D341Med (cell line): ENCODE results near the gene KDM3A.
A peak's percentile ranks its signal among the peaks of the same experiment; 100 is the strongest.

ENCODE experiments used
- DNase-seq: peaks from one replicate; pipeline ENCODE4 v3.0.0; 2012; ENCODE audit warnings: low spot score

Gene KDM3A

GRCh38 chr2:86440631-86441391 lies at the start of gene KDM3A:
TSS of gene KDM3A (plus strand) at chr2:86441371. CDS start at chr2:86442048, 677 bp downstream.
- DNase-seq, result peak; percentile 94

DNA sequence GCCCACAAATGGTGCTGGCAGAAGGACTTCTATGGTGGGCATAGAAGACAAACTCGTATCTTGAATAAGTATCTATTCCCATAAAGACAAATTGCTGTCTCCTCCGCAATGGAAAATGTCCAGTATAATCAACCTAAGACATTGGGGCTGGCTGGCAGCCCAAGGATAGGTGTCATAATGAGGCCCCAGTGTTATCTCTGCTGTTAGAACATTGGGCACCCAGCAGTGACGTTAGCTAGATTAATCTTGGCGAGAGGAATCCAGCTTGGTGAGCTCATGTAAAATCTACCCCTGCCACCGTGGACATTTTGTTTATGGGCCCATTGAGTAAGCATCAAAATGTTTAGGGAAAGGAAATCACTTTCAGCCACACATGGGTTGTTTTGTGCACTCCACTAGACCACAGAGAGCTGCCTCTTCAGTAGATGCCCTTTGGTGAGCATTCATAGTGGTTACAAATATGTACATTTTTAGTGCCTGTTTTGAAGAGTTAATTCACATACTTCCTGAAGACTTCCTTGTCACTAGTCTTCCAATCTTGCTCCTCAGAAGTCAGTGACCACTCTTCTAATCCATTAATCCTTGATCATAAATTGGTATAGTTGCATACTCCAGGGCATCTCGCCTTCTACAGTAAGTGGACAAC lies 48.2 kb upstream of the KDM3A start:
- no peak for DNase-seq

DNA sequence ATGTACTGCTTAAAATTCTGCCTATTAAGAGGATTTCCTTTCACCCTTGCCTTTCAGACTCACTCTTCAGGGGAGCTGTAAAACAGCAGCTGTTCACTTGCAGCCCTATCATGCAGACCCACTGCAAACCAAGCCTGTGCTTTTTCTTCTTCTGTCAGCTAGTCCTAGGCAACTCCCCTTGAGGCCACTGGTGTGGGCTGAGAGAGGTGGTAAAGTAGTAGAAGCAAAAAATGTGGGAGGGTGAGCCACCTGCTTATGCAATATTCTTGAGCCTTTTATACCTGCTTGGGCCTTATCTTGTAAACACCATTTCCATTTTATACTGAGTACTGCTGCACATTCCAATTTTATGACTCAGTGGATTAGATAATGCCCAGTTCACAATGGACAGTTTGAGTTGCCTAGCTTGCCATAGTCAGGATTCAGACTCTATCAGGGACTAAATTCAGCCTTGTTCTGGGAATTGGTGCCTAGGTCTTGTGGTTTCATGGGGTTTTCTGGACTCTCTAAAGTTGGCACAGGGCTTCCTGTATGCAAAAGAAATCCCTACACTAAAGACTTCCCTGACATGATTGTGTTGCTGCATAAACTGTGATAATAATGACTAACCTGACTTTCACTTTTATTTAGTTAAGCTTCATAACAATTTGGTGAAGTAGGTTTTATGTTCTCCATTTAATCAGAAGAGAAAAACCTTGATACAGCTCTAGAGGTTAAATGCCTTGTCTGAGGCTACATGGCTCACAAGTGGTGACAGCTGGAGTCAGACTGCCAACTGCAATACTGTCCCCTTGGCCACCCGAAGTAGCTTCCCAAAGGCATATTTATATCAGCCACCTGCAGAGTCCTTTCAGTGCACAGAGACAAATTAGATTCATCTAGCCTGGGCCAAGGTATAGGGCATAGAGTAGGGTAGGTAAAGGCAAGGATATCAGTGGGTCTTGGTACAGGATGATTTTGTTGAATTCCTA lies 47.4 kb upstream of the KDM3A start:
- no peak for DNase-seq

- DNase-seq, result peak; percentile 67
These were observed 44.8 kb upstream of the KDM3A start for GRCh38 chr2:86396291-86396785.

DNA sequence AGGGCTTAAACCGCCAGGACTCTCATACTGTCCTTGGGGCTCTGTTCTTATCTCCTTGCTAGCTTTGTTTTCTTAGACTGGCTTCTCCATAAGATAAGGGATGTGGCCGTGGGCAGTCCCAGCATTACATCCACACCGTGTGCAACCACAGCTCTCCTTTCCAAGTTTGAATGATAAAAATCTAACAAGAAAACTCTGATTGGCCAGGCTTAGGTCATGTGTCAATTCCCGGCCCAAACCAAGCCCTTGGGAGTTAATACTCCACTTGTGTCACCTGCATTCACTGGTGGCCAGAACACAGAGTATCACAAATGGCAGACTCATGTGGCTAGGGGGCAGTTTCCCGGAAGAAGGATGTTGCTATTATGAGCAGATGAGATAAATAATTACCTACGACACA lies 43.2 kb upstream of the KDM3A start:
- no peak for DNase-seq

GRCh38 chr2:86398500-86399474 lies 42.4 kb upstream of the KDM3A start:
- DNase-seq, result no peak

- DNase-seq, result no peak
These were observed 40.9 kb upstream of the KDM3A start for GRCh38 chr2:86400321-86400720.

GRCh38 chr2:86410581-86410980 lies 30.6 kb upstream of the KDM3A start:
- DNase-seq, result no peak

- no peak for DNase-seq
These were observed 29.8 kb upstream of the KDM3A start for GRCh38 chr2:86411396-86411795.

DNA sequence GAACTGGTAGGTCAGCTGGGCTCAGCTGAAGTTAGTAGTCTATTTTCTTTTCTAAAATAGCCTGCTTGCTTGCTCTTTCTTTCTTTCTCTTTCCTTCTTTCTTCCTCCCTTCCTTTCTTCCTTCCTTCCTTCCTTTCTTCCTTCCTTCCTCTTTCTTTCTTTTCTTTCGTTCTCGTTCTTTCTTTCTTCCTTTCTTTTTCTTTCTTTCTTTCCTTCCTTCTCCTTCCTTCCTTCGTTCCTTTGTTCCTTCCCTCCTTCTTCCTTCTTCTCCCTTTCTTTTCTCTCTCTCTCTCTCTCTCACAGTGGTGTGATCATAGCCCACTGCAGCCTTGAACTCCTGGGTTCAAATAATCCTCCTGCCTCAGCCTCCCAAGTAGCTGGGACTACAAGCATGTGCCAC lies 29.2 kb upstream of the KDM3A start:
- DNase-seq, result no peak

GRCh38 chr2:86413296-86414094 lies 27.7 kb upstream of the KDM3A start:
- DNase-seq, result no peak

DNA sequence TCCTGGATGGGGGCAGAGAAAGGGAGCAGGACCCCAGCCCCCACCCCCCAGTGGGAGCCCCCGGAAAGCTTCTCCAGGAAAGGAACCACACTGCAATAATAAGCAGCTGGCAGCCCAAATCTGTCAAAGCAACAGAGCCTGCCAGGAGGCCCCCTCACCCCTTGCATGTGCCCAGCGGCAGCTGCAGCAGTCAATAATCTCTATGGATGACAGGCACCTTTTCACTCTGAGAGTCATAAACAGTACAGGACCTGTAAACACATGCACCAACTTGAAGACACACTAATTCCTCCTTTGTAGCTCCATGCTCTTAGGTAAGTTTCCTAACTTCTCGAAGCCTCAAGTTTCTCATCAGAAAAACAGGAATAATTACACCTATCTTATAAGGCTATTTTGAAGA lies 26.2 kb upstream of the KDM3A start:
- DNase-seq, result peak; percentile 76

- DNase-seq, result no peak
These were observed 25.0 kb upstream of the KDM3A start for GRCh38 chr2:86416146-86416545.

DNA sequence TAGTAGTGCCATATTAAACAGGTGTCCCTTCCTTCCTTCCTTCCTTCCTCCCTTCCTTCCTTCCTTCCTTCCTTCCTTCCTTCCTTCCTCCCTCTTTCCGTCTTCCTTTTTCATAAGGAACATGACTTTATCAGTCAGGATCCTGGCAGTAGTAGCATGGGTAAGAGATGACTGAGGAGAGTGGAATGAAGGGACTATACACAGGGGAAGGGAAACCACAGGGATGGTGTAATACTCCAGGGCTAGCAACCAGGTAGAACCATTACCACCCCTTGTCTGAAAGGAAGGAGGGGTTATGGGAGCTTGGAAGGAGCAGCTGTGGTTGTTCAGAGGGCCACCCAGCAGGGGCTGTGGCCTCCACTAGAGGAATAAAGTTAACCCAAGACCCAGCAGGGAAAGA lies 23.2 kb upstream of the KDM3A start:
- no peak for DNase-seq

- DNase-seq, result no peak
These were observed 20.3 kb upstream of the KDM3A start for GRCh38 chr2:86420913-86421312.

DNA sequence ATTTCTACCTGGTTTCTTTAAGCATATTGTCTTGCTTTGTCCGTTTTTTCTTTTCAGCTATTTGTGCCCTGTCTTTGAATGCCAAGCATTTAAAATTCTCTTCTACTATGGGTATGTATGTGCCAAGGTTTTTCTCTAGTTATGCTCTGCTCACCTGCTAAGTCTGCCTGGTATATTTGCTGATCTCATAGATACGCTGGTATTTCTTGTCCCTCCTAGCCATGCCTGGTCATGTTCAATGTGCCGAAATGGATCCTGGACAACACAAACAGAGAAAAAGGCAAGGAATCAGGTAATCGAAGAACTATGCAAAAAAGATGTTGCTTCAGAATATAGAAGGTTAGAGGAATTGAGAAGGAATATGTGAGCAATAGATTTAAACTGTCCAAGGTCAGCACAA lies 14.9 kb upstream of the KDM3A start:
- no peak for DNase-seq

- DNase-seq, result no peak
These were observed 11.8 kb upstream of the KDM3A start for GRCh38 chr2:86429335-86429734.

GRCh38 chr2:86430368-86430767 lies 10.8 kb upstream of the KDM3A start:
- DNase-seq, result no peak

DNA sequence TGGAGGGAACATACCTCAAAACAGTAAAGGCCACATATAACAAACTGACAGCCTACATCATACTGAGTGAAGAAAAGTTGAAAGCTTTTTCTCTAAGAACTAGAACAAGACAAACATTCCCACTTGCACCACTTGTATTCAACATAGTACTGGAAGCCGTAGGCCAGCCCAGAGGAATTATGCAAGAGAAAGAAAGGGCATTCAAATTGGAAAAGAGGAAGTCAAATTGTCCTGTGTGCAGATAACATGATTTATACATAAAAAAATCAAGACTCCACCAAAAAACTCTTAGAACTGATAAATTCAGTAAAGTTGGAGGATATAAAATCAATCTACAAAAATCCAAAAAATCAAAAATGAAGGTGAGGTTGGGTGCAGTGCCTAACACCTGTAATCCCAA lies 8.0 kb upstream of the KDM3A start:
- DNase-seq, result no peak

DNA sequence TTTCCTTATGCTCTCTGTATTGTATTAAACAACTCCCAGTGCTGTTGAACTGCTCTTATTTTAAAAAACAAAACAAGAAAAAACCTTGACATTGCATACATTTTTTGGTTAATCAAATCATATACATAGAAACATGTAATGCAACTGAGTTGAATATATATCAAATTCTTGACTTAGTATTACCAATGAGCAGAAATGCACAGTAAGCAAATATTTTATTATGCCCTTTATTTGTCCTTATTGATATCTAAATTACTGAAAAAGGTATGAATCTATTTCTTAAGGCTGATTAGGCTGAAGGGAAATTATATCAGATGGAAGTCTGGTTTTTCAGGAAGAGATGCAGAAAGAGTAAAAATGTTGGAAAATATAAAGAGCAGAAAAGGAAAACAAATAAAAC lies 6.9 kb upstream of the KDM3A start:
- DNase-seq, result no peak
